ENCODE results near the gene HLA-G.

- TF ChIP-seq POLR2A (IDR thresholded peaks at IDR 0.05; ENCODE audit: low read depth), result no peak
- TF ChIP-seq, protein P1, sequence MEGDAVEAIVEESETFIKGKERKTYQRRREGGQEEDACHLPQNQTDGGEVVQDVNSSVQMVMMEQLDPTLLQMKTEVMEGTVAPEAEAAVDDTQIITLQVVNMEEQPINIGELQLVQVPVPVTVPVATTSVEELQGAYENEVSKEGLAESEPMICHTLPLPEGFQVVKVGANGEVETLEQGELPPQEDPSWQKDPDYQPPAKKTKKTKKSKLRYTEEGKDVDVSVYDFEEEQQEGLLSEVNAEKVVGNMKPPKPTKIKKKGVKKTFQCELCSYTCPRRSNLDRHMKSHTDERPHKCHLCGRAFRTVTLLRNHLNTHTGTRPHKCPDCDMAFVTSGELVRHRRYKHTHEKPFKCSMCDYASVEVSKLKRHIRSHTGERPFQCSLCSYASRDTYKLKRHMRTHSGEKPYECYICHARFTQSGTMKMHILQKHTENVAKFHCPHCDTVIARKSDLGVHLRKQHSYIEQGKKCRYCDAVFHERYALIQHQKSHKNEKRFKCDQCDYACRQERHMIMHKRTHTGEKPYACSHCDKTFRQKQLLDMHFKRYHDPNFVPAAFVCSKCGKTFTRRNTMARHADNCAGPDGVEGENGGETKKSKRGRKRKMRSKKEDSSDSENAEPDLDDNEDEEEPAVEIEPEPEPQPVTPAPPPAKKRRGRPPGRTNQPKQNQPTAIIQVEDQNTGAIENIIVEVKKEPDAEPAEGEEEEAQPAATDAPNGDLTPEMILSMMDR (IDR thresholded peaks at IDR 0.05), result no peak
Measured at GRCh38 chr6:29830409-29830808, 2.8 kb downstream of the HLA-G start.
